ENCODE measurements around the gene TOP2B.

DNA sequence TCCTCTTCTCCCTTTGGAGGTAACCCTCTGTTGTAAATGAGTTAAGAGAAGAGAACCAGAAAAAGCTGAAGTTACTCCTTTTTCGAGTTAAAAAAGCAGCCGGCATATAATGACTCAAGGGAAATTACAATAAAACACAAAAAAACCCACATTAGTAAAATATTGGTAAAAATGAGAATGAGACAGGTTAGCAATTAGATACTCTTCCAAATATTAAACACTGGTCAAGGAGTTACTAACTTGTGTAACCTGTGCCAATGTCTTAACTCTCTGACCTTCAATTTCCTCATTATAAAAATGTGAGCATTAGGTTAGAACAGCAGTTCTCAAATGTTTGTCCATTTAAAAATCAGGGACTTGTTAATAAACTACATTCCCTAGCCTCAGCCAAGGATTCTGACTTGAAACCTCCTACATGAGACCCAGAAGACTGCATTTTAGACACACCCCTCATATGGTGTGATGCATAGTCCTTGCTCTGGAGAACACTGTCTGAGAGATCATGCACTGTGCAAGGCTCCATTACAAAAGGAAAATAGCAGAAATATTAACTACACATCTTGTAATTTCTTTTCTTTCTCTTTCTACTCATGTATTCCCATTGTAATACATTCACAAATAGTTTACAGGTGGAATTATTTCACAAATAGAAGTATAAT, 42.7 kb upstream of the TOP2B start:
- TF ChIP-seq CTCF (IDR thresholded peaks at IDR 0.05) (no peak), POLR2A (IDR thresholded peaks at IDR 0.05) (no peak)
